ENCODE data around the gene SFRP5. TPM values are rescaled to one million over a fixed set of nuclear protein-coding genes. Genes with fewer than 3 reads are reported as not detected.
A peak's percentile ranks its signal among the peaks of the same experiment; 100 is the strongest.

The SFRP5 gene
- total and polyA plus RNA-seq, 2 of the 13 experiments (the other 11 are each of a cell fraction or from before 2014, with no cell fraction given): 0.32 to 1.7 TPM

- TF ChIP-seq ZNF605 (CRISPR knock-in tag; IDR thresholded peaks at IDR 0.05) (peak; percentile 98), ZNF446 (CRISPR knock-in tag; IDR thresholded peaks at IDR 0.05) (peak; percentile 99), ZNF616 (CRISPR knock-in tag; IDR thresholded peaks at IDR 0.05; ENCODE audit: low read depth) (peak; percentile 98), RARA (CRISPR knock-in tag; IDR thresholded peaks at IDR 0.05) (peak; percentile 69), ATF4 (CRISPR knock-in tag; IDR thresholded peaks at IDR 0.05) (peak in 1 of 2 experiments; percentile 81; a peak in 2 of 4 replicates), ZFP82 (CRISPR knock-in tag; IDR thresholded peaks at IDR 0.05; ENCODE audit: borderline replicate concordance) (peak; percentile 81; the same call in 1 of the 2 replicates), ASH2L (IDR thresholded peaks at IDR 0.05; ENCODE audit: insufficient read length, low read depth, low read length) (peak; percentile 80), SRY (CRISPR knock-in tag; IDR thresholded peaks at IDR 0.05) (peak; percentile 99), PREB (CRISPR knock-in tag; IDR thresholded peaks at IDR 0.05) (0 out of 2 replicates have a peak, but pooled peaks have one; percentile 59), KLF9 (CRISPR knock-in tag; IDR thresholded peaks at IDR 0.05; ENCODE audit: low read depth) (0 out of 2 replicates have a peak, but pooled peaks have one; percentile 91), POGZ (CRISPR knock-in tag; IDR thresholded peaks at IDR 0.05) (peak; percentile 81), DZIP1 (CRISPR knock-in tag; IDR thresholded peaks at IDR 0.05) (peak; percentile 97), KDM4B (CRISPR knock-in tag; IDR thresholded peaks at IDR 0.05) (no peak), ZNF790 (CRISPR knock-in tag; IDR thresholded peaks at IDR 0.05; ENCODE audit: borderline replicate concordance) (peak; percentile 96; the same call in 1 of the 2 replicates), ZNF567 (CRISPR knock-in tag; IDR thresholded peaks at IDR 0.05; ENCODE audit: borderline replicate concordance) (peak; percentile 94), HIC2 (CRISPR knock-in tag; IDR thresholded peaks at IDR 0.05; ENCODE audit: low read depth) (peak; percentile 73), ZNF225 (CRISPR knock-in tag; IDR thresholded peaks at IDR 0.05) (peak; percentile 99), TBP (CRISPR knock-in tag; IDR thresholded peaks at IDR 0.05) (no peak), ZSCAN22 (CRISPR knock-in tag; IDR thresholded peaks at IDR 0.05) (peak; percentile 86), ZGPAT (CRISPR knock-in tag; IDR thresholded peaks at IDR 0.05) (peak; percentile 90)
Observed at GRCh38 chr10:97736902-97737769, 34.7 kb downstream of the SFRP5 start, which contains the start of gene ZFYVE27 (continued).
